OCI-LY7 (cell line): Measurements from ENCODE around the gene SH3PXD2A. TPM values are rescaled to one million over a fixed set of nuclear protein-coding genes. Genes with fewer than 3 reads are reported as not detected.

ENCODE experiments used
- BruUV-seq: library from RNA; stranded (reverse); fragments of 400-500 nt; replicated peaks from 2 replicates; lab custom pipeline; 2021; lab: Mats Ljungman, UMichigan
- CTCF ChIA-PET: fragments of 300-600 bp; sonication (Branson Sonifier 250); formaldehyde crosslinking; loops from one replicate; lab custom pipeline; 2022; ENCODE audit warnings: antibody characterized with exemption; ENCODE audit not compliant: unreplicated experiment; lab: Charles Lee
- POLR2A ChIA-PET: fragments of 300-600 bp; sonication (Branson Sonifier 250); formaldehyde crosslinking; loops from one replicate; lab custom pipeline; 2022; ENCODE audit warnings: antibody characterized with exemption; lab: Charles Lee
- DNase-seq: peaks from one replicate; pipeline ENCODE4 v3.0.0-alpha.2; 2015; ENCODE audit warnings: low spot score
- H2AFZ ChIP-seq: fragments of 200-600 bp; sonication (generic), shearing (Covaris generic); 2 replicates; pipeline ENCODE4 v1.6.1; 2014; ENCODE audit warnings: mild to moderate bottlenecking, antibody characterized with exemption, low read length, moderate library complexity
- H3K27ac ChIP-seq: fragments of 200-600 bp; sonication (generic); 2 replicates; pipeline ENCODE4 v1.5.1; 2014; ENCODE audit warnings: mixed run types, low read depth, mild to moderate bottlenecking, moderate library complexity, low read length, inconsistent platforms; ENCODE audit not compliant: poor library complexity, severe bottlenecking
- H3K36me3 ChIP-seq: fragments of 200-600 bp; sonication (generic); 2 replicates; pipeline ENCODE4 v1.6.1; 2014; ENCODE audit warnings: mild to moderate bottlenecking, antibody characterized with exemption, low read length, moderate library complexity, mixed read lengths; ENCODE audit not compliant: insufficient read depth
- H3K4me1 ChIP-seq: fragments of 200-600 bp; sonication (generic); 2 replicates; pipeline ENCODE4 v1.5.1; 2014; ENCODE audit warnings: mild to moderate bottlenecking, low read length; ENCODE audit not compliant: insufficient read depth, poor library complexity, severe bottlenecking
- H3K4me2 ChIP-seq: fragments of 200-600 bp; sonication (generic); 2 replicates; pipeline ENCODE4 v1.6.1; 2014; ENCODE audit warnings: mild to moderate bottlenecking, low read length
- H3K4me3 ChIP-seq: fragments of 200-600 bp; sonication (generic); 2 replicates; pipeline ENCODE4 v1.5.1; 2014; ENCODE audit warnings: mild to moderate bottlenecking, low read depth, low read length; ENCODE audit not compliant: poor library complexity, severe bottlenecking
- H3K79me2 ChIP-seq: fragments of 200-600 bp; sonication (generic); 2 replicates; pipeline ENCODE4 v1.6.1; 2016; ENCODE audit warnings: low read depth, mild to moderate bottlenecking, low read length, moderate library complexity, mixed read lengths; ENCODE audit not compliant: insufficient read depth
- H3K9me2 ChIP-seq: fragments of 200-600 bp; sonication (generic); 2 replicates; pipeline ENCODE4 v1.6.1; 2016; ENCODE audit warnings: mild to moderate bottlenecking, low read length, mixed read lengths; ENCODE audit not compliant: insufficient read depth
- H3K9me3 ChIP-seq: fragments of 200-600 bp; sonication (generic); 2 replicates; pipeline ENCODE4 v1.6.1; 2014; ENCODE audit warnings: mild to moderate bottlenecking, mixed run types, low read length, mixed read lengths
- H4K20me1 ChIP-seq: fragments of 200-600 bp; sonication (generic); 2 replicates; pipeline ENCODE4 v1.6.1; 2014; ENCODE audit warnings: mild to moderate bottlenecking, antibody characterized with exemption, low read length, moderate library complexity, mixed read lengths; ENCODE audit not compliant: insufficient read depth
- CTCF ChIP-seq: fragments of 200-600 bp; sonication (generic); conservative IDR thresholded peaks from 2 replicates; pipeline ENCODE4 v1.5.1; 2014; ENCODE audit warnings: mild to moderate bottlenecking, antibody characterized with exemption, low read length, moderate library complexity, mixed read lengths
- EZH2phosphoT487 ChIP-seq: fragments of 200-600 bp; sonication (generic); IDR thresholded peaks from 2 replicates; pipeline ENCODE4 v1.6.1; 2018; ENCODE audit warnings: low read depth, borderline replicate concordance, mild to moderate bottlenecking, mixed run types, antibody characterized with exemption, low read length, moderate library complexity, mixed read lengths
- intact Hi-C: fragments of 100-400 bp; cut with micrococcal nuclease; formaldehyde crosslinking; loops from one replicate; pipeline ENCODE4 v1.10.0; 2022; ENCODE audit not compliant: unreplicated experiment
- total RNA-seq, 2 experiments: library from RNA; depleted of rRNA in 1 of 2; stranded (reverse); fragments of >200 nt in 1 of 2; shearing (Covaris generic) in 1 of 2; gene quantifications; 2 replicates each; pipeline ENCODE4 v1.2.3, GENCODE V29; 2014 to 2022

Gene SH3PXD2A
- total RNA-seq, 2 experiments from 2014 or later = 0.85 to 5.9 TPM

GRCh38 chr10:103548006-103548405, 307.4 kb downstream of the SH3PXD2A start:
- Histone ChIP-seq H3K4me2 (peak overlapping the region; percentile 52), H3K27ac (peak overlapping the region; percentile 9), H3K4me1 (peaks cover 62% of the 10 kb centered on the region), H2AFZ (no peak overlapping the region; the same call in 1 of the 2 replicates), H3K36me3 (no peaks in the 10 kb centered on the region), H3K9me3 (no peaks in the 10 kb centered on the region), H3K4me3 (no peak overlapping the region), H3K79me2 (no peaks in the 10 kb centered on the region), H3K9me2 (no peaks in the 10 kb centered on the region), H4K20me1 (no peaks in the 10 kb centered on the region)
- DNase-seq = peak; percentile 61
- POLR2A ChIA-PET = interaction anchor here (1.1 kb wide), 1 partner anchor 11 kb away, joined by 3 read pairs; no protein-coding TSS in a partner anchor
- CTCF ChIA-PET = no interaction called here
- TF ChIP-seq CTCF = no peak
- no peak for TF ChIP-seq EZH2phosphoT487
- BruUV-seq = no TSS peak
- intact Hi-C loops = no loop called here

GRCh38 chr10:103547391-103547946, 307.9 kb downstream of the SH3PXD2A start:
- Histone ChIP-seq H2AFZ (no peak overlapping the region; the same call in 1 of the 2 replicates), H3K79me2 (no peaks in the 10 kb centered on the region), H3K4me2 (peak overlapping the region; percentile 52), H3K4me3 (no peak overlapping the region), H3K4me1 (peaks cover 67% of the 10 kb centered on the region), H3K9me2 (no peaks in the 10 kb centered on the region), H3K36me3 (no peaks in the 10 kb centered on the region), H3K9me3 (no peaks in the 10 kb centered on the region), H4K20me1 (no peaks in the 10 kb centered on the region), H3K27ac (peak overlapping the region; percentile 9)
- no TSS peak for BruUV-seq
- no peak for TF ChIP-seq EZH2phosphoT487
- intact Hi-C loops = no loop called here
- ChIA-PET POLR2A (interaction anchor here (0.6 to 1.1 kb wide), 3 partner anchors 9 to 45 kb away, joined by 3 to 4 read pairs (median 3); no protein-coding TSS in a partner anchor), CTCF (interaction anchor here (0.6 to 1.0 kb wide), 2 partner anchors 42 to 62 kb away, joined by 3 read pairs; no protein-coding TSS in a partner anchor)
- DNase-seq = no peak

- ChIA-PET POLR2A (interaction anchor here (1.1 kb wide), 1 partner anchor 12 kb away, joined by 6 read pairs; no protein-coding TSS in a partner anchor), CTCF (interaction anchor here (0.8 kb wide), 1 partner anchor 39 kb away, joined by 5 read pairs; no protein-coding TSS in a partner anchor)
- no peaks in the 10 kb centered on the region for H3K9me2 ChIP-seq
- no TSS peak for BruUV-seq
- peaks cover 71% of the 10 kb centered on the region for H3K4me1 ChIP-seq
- H3K4me3 ChIP-seq = no peak overlapping the region
- no peaks in the 10 kb centered on the region for H4K20me1 ChIP-seq
- intact Hi-C loops = no loop called here
- DNase-seq = no peak
- H3K9me3 ChIP-seq = no peaks in the 10 kb centered on the region
- 0 out of 2 replicates have a peak overlapping the region, but pooled peaks have one; percentile 52 for H3K4me2 ChIP-seq
- no peaks in the 10 kb centered on the region for H3K79me2 ChIP-seq
- peak overlapping the region; percentile 14 for H3K27ac ChIP-seq
- H2AFZ ChIP-seq = peak overlapping the region; percentile 9; the same call in 1 of the 2 replicates
- TF ChIP-seq CTCF (no peak), EZH2phosphoT487 (no peak)
- no peaks in the 10 kb centered on the region for H3K36me3 ChIP-seq
These were observed 309.0 kb downstream of the SH3PXD2A start for GRCh38 chr10:103546401-103546800.
